Small intestine (tissue), 7 donors: ENCODE results near the gene NCKAP5. TPM values are rescaled to one million over a fixed set of nuclear protein-coding genes. Genes with fewer than 3 reads are reported as not detected.
A peak's percentile ranks its signal among the peaks of the same experiment; 100 is the strongest.

Experiments
- DNase-seq, 2 donors: peaks; one replicate each; pipeline versions ENCODE4 v3.0.0 to v3.0.0-alpha.2; 2013
- FAIRE-seq: peaks from 2 replicates; lab custom pipeline; 2012; peaks lifted over from hg19 to GRCh38; lab: Jason Lieb, UNC
- H3K27ac ChIP-seq, 3 donors: one replicate each; pipeline ENCODE4 v1.5.1; 2013; ENCODE audit warnings: low read length in 2 of 3, mild to moderate bottlenecking in 2 of 3, control low read depth in 1 of 3, inconsistent platforms in 1 of 3, low read depth in 1 of 3, moderate library complexity in 1 of 3
- H3K27me3 ChIP-seq, 3 donors: one replicate each; pipeline ENCODE4 v1.6.1; 2013; ENCODE audit warnings: low read length in 3 of 3, inconsistent platforms in 1 of 3; ENCODE audit not compliant: control insufficient read depth in 3 of 3, insufficient read depth in 3 of 3
- H3K36me3 ChIP-seq, 3 donors: one replicate each; pipeline ENCODE4 v1.6.1; 2013; ENCODE audit warnings: low read length in 3 of 3, inconsistent platforms in 1 of 3, low read depth in 1 of 3, mild to moderate bottlenecking in 1 of 3, moderate library complexity in 1 of 3; ENCODE audit not compliant: control insufficient read depth in 3 of 3, insufficient read depth in 2 of 3
- H3K4me1 ChIP-seq, 3 donors: one replicate each; pipeline ENCODE4 v1.6.1; 2013; ENCODE audit warnings: low read length in 2 of 3, inconsistent platforms in 1 of 3, low read depth in 1 of 3, mild to moderate bottlenecking in 1 of 3, moderate library complexity in 1 of 3; ENCODE audit not compliant: control insufficient read depth in 3 of 3, insufficient read depth in 2 of 3
- H3K4me3 ChIP-seq, 3 donors: one replicate each; pipeline ENCODE4 v1.5.1; 2013; ENCODE audit warnings: low read length in 3 of 3, control low read depth in 1 of 3, inconsistent platforms in 1 of 3, low read depth in 1 of 3, mild to moderate bottlenecking in 1 of 3, moderate library complexity in 1 of 3
- H3K9me3 ChIP-seq, 2 donors: one replicate each; pipeline ENCODE4 v1.6.1; 2013; ENCODE audit warnings: low read depth in 1 of 2, low read length in 1 of 2; ENCODE audit not compliant: control insufficient read depth in 2 of 2, insufficient read depth in 1 of 2
- WGBS, 3 donors: extraction: QIAGEN DNeasy Blood & Tissue Kit; methylation state at CpG; one replicate each; pipeline ENCODE4 v1.1.7; 2013; 5-methylcytosine and 5-hydroxymethylcytosine counted together
- polyA plus RNA-seq, 4 donors: library from polyadenylated mRNA; stranded (reverse) in 3 of 4; unstranded in 1 of 4; fragments of 200-250 nt in 3 of 4; fragments of 120-200 nt in 1 of 4; gene quantifications; one replicate each; pipeline versions ENCODE4 v1.2.1 to v1.2.3, GENCODE V29; 2013
- donor health status: healthy with polysubstance abuse.
- donor health status: control.
- donor health status: control.
- donor health status: Bipolar disorder and iron deficiency.
- donor health status: healthy.

NCKAP5 gene
- polyA plus RNA-seq, 4 donors: 0.52 to 7.8 (median 6.5) TPM

GRCh38 chr2:133344849-133345248 lies 223.4 kb downstream of the NCKAP5 start:
- WGBS, 3 donors: 50 to 70% (median 65%) methylated on average over 6 of the region's 6 CpGs
- FAIRE-seq: no peak
- peak in 1 of 2 donors; percentile 33 for DNase-seq
- Histone ChIP-seq H3K36me3 (no peaks in the 10 kb centered on the region), H3K4me3 (no peak overlapping the region), H3K9me3 (no peaks in the 10 kb centered on the region), H3K27ac (no peak overlapping the region), H3K4me1 (no peaks in the 10 kb centered on the region), H3K27me3 (no peaks in the 10 kb centered on the region)

- Histone ChIP-seq H3K4me1 (no peaks in the 10 kb centered on the region), H3K27me3 (no peaks in the 10 kb centered on the region), H3K4me3 (no peak overlapping the region), H3K27ac (no peak overlapping the region), H3K36me3 (no peaks in the 10 kb centered on the region), H3K9me3 (no peaks in the 10 kb centered on the region)
- FAIRE-seq (no peak), DNase-seq (no peak)
These were observed 225.3 kb downstream of the NCKAP5 start for GRCh38 chr2:133343018-133343352.

DNA sequence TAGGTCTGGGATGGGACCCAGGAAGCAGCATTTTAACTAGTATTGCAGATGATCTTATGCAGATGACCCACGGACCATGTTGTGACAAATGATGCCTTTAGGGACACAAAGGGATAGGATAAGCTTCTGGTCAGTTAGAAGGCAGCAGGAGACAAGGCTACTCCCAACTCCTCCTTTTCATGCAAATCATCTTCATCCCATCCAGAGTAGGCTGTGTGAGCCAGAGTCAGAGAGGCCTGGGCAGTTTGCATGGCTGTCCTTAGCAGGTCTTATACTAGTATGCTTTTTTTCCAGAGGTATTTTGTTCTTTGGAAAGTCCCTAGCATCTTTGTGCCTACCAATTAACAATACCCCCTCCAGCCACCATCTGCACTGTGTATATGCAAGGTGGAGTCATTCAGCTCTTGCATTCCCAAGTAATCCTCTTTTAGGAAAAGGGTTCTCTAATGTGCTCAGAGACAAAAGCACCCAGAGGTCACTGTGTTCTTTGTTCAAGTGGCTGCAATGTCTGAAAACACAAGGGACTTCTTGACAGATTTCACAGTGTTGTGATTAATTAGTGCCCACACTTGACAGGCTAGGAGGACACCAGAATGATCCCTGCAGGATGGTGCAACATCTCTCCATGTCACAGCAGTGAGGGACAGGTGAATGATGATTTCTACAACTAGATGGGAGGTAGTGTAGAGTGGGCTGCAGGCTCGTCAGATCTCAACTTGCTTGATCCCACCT lies 225.8 kb downstream of the NCKAP5 start:
- FAIRE-seq: no peak
- WGBS, 3 donors: 71 to 90% (median 90%) methylated on average over 2 of the region's 2 CpGs

GRCh38 chr2:133341575-133341974 lies 226.7 kb downstream of the NCKAP5 start:
- Histone ChIP-seq H3K36me3 (no peaks in the 10 kb centered on the region), H3K27me3 (no peaks in the 10 kb centered on the region), H3K4me3 (no peak overlapping the region), H3K9me3 (no peaks in the 10 kb centered on the region), H3K4me1 (no peaks in the 10 kb centered on the region), H3K27ac (no peak overlapping the region)
- WGBS, 3 donors: 64 to 77% (median 75%) methylated on average over 2 of the region's 2 CpGs
- no peak for DNase-seq
- no peak for FAIRE-seq

More for the DNA sequence above, 225.8 kb downstream of the NCKAP5 start:
- no peak overlapping the region for H3K4me3 ChIP-seq
- no peaks in the 10 kb centered on the region for H3K4me1 ChIP-seq
- no peaks in the 10 kb centered on the region for H3K9me3 ChIP-seq
- H3K36me3 ChIP-seq: no peaks in the 10 kb centered on the region
- H3K27ac ChIP-seq: no peak overlapping the region
- no peak for DNase-seq
- H3K27me3 ChIP-seq: no peaks in the 10 kb centered on the region

- Histone ChIP-seq H3K4me1 (no peaks in the 10 kb centered on the region), H3K9me3 (no peaks in the 10 kb centered on the region), H3K27ac (no peak overlapping the region), H3K4me3 (no peak overlapping the region), H3K36me3 (no peaks in the 10 kb centered on the region), H3K27me3 (no peaks in the 10 kb centered on the region)
- DNase-seq (no peak), FAIRE-seq (no peak)
- whole genome bisulfite sequencing, 3 donors: 41 to 80% (median 55%) methylated on average over 1 of the region's 1 CpG
These were observed 230.0 kb downstream of the NCKAP5 start for GRCh38 chr2:133338224-133338623.

- WGBS, 3 donors: 66 to 77% (median 72%) methylated on average over 3 of the region's 3 CpGs
- no peak for FAIRE-seq
- no peak overlapping the region for H3K27ac ChIP-seq
These were observed 233.3 kb downstream of the NCKAP5 start for GRCh38 chr2:133334923-133335322.

DNA sequence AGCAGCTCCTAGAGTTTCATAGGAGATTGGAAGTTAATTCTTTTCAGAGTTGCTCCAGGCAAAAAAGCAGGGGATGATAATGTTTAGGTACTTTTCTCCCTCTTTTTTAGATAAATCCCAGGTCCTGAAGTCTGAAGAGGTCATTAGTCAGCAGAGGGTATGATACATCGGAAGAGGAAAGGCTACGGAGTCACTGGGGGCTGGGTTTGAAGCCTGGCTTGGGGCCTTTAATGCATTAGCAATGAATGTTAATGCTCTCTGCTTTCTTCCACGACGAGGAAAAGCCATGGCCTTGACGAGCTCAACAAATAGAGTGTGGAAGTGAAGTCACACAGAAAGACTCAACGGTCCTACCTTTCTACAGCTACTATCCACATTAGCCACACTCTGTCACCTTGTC lies 235.1 kb downstream of the NCKAP5 start:
- H3K9me3 ChIP-seq: no peaks in the 10 kb centered on the region
- no peak for DNase-seq
- no peak overlapping the region for H3K4me3 ChIP-seq
- no peaks in the 10 kb centered on the region for H3K36me3 ChIP-seq
- WGBS, 3 donors: 76 to 90% (median 79%) methylated on average over 6 of the region's 6 CpGs
- H3K4me1 ChIP-seq: no peaks in the 10 kb centered on the region
- H3K27ac ChIP-seq: no peak overlapping the region
- FAIRE-seq: no peak
- H3K27me3 ChIP-seq: no peaks in the 10 kb centered on the region

More at GRCh38 chr2:133334923-133335322, 233.3 kb downstream of the NCKAP5 start:
- Histone ChIP-seq H3K27me3 (no peaks in the 10 kb centered on the region), H3K4me3 (no peak overlapping the region), H3K4me1 (no peaks in the 10 kb centered on the region), H3K9me3 (no peaks in the 10 kb centered on the region), H3K36me3 (no peaks in the 10 kb centered on the region)
- no peak for DNase-seq

GRCh38 chr2:133331436-133331835 lies 236.8 kb downstream of the NCKAP5 start:
- Histone ChIP-seq H3K27me3 (no peaks in the 10 kb centered on the region), H3K4me3 (no peak overlapping the region), H3K4me1 (no peaks in the 10 kb centered on the region), H3K36me3 (no peaks in the 10 kb centered on the region), H3K9me3 (no peaks in the 10 kb centered on the region), H3K27ac (no peak overlapping the region)
- peak; percentile 10 to 12 for DNase-seq
- FAIRE-seq: no peak
- 15 to 62% (median 35%) methylated on average over 6 of the region's 6 CpGs for WGBS, 3 donors
